A549 (cell line): Measurements from ENCODE around the gene SARDH. TPM values are rescaled to one million over a fixed set of nuclear protein-coding genes. Genes with fewer than 3 reads are reported as not detected.

Source experiments
- ATAC-seq, 2 experiments: fragments of 200-7000 bp in 1 of 2; fragments of >200 bp in 1 of 2; cut with Nextera tagmentation in 1 of 2; cut with Tn5 transposase in 1 of 2; 3 replicates each; pipeline versions ENCODE4 v1.8.0 to v1.9.1; 2018 to 2020; ENCODE audit warnings: mild to moderate bottlenecking in 1 of 2, moderate library complexity in 1 of 2
- CTCF ChIA-PET: fragments of 300-600 bp; sonication (Branson Sonifier 250); formaldehyde crosslinking; extraction: SDS; loops from one replicate; lab custom pipeline; 2021; ENCODE audit warnings: antibody characterized with exemption, inconsistent platforms; lab: Yijun Ruan, JAX
- POLR2A ChIA-PET: fragments of 350-600 bp; formaldehyde crosslinking; extraction: SDS; loops from one replicate; lab custom pipeline; 2021; ENCODE audit warnings: antibody characterized with exemption, inconsistent platforms; lab: Yijun Ruan, JAX
- DNase-seq, 2 experiments: peaks; one replicate each; pipeline versions ENCODE4 v3.0.0 to v3.0.0-alpha.2; 2011 to 2016; ENCODE audit warnings: low read depth in 1 of 2, low spot score in 1 of 2
- FAIRE-seq: peaks from 2 replicates; lab custom pipeline; 2011; peaks lifted over from hg19 to GRCh38; lab: Jason Lieb, UNC
- H3K27ac ChIP-seq, 2 experiments: fragments of >200 bp; sonication (Bioruptor Twin); formaldehyde crosslinking; 3 replicates each; pipeline ENCODE4 v1.5.1; 2016 to 2017
- H3K4me1 ChIP-seq: fragments of >200 bp; sonication (Bioruptor Twin); formaldehyde crosslinking; 3 replicates; pipeline ENCODE4 v1.6.1; 2016
- H3K4me2 ChIP-seq: fragments of >200 bp; sonication (Bioruptor Twin); formaldehyde crosslinking; 3 replicates; pipeline ENCODE4 v1.6.1; 2016
- H3K4me3 ChIP-seq: fragments of >200 bp; sonication (Bioruptor Twin); formaldehyde crosslinking; 3 replicates; pipeline ENCODE4 v1.5.1; 2016
- H3K9me3 ChIP-seq: fragments of >200 bp; sonication (Bioruptor Twin); formaldehyde crosslinking; 3 replicates; pipeline ENCODE4 v1.6.1; 2016
- ATOH8 ChIP-seq: fragments of 250-450 bp; sonication (Bioruptor Pico); IDR thresholded peaks from 2 replicates; pipeline ENCODE4 v1.5.0; 2020; ENCODE audit warnings: low read depth, mild to moderate bottlenecking, moderate library complexity
- CHD2 ChIP-seq: fragments of 150-350 bp; IDR thresholded peaks from 2 replicates; pipeline ENCODE4 v1.6.1; 2014; ENCODE audit warnings: low read length; ENCODE audit not compliant: partially characterized antibody
- EHF ChIP-seq: fragments of 250-450 bp; sonication (Bioruptor Pico); IDR thresholded peaks from 2 replicates; pipeline ENCODE4 v1.5.0; 2020; ENCODE audit warnings: mild to moderate bottlenecking
- EHMT2 ChIP-seq: fragments of 200-600 bp; sonication (generic); IDR thresholded peaks from 2 replicates; pipeline ENCODE4 v1.6.1; 2016; ENCODE audit warnings: antibody characterized with exemption, low read depth, mild to moderate bottlenecking, moderate library complexity
- ELK1 ChIP-seq: fragments of 150-350 bp; IDR thresholded peaks from 2 replicates; pipeline ENCODE4 v1.6.1; 2014; ENCODE audit warnings: low read depth, mild to moderate bottlenecking, low read length
- FOSL2 ChIP-seq, 2 experiments: fragments of 450-650 bp in 1 of 2; fragments of >200 bp in 1 of 2; sonication (Bioruptor Twin) in 1 of 2; formaldehyde crosslinking; IDR thresholded peaks; 2 replicates each; pipeline versions ENCODE4 v1.5.0 to v1.6.1; 2016 to 2020; ENCODE audit warnings: mild to moderate bottlenecking in 1 of 2, moderate library complexity in 1 of 2
- GATA3 ChIP-seq: IDR thresholded peaks from 2 replicates; pipeline ENCODE4 v1.6.1; 2012; ENCODE audit warnings: borderline replicate concordance
- HDAC2 ChIP-seq: fragments of 200-600 bp; sonication (generic); IDR thresholded peaks from 2 replicates; pipeline ENCODE4 v1.6.1; 2016
- HES2 ChIP-seq: fragments of >200 bp; sonication (Bioruptor Twin); formaldehyde crosslinking; IDR thresholded peaks from 2 replicates; pipeline ENCODE4 v1.6.1; 2016
- HEYL ChIP-seq: fragments of 250-450 bp; sonication (Bioruptor Pico); IDR thresholded peaks from 2 replicates; pipeline ENCODE4 v1.8.0; 2021; ENCODE audit warnings: mild to moderate bottlenecking, moderate library complexity
- HMGXB4 ChIP-seq: fragments of 250-450 bp; sonication (Bioruptor Pico); IDR thresholded peaks from 2 replicates; pipeline ENCODE4 v1.5.0; 2021; ENCODE audit warnings: mild to moderate bottlenecking, moderate library complexity, borderline replicate concordance
- HOXB5 ChIP-seq: fragments of 250-450 bp; sonication (Bioruptor Pico); IDR thresholded peaks from 2 replicates; pipeline ENCODE4 v1.5.0; 2020; ENCODE audit warnings: mild to moderate bottlenecking, moderate library complexity
- KDM1A ChIP-seq: fragments of 200-600 bp; sonication (generic); IDR thresholded peaks from 2 replicates; pipeline ENCODE4 v1.6.1; 2016; ENCODE audit warnings: low read depth, mild to moderate bottlenecking
- KDM5A ChIP-seq: fragments of 200-600 bp; sonication (generic); IDR thresholded peaks from 2 replicates; pipeline ENCODE4 v1.6.1; 2016; ENCODE audit warnings: antibody characterized with exemption, mild to moderate bottlenecking
- MAFK ChIP-seq: fragments of 450-650 bp; IDR thresholded peaks from 2 replicates; pipeline ENCODE4 v1.6.1; 2014; ENCODE audit not compliant: partially characterized antibody
- NFE2L2 ChIP-seq: fragments of 150-350 bp; conservative IDR thresholded peaks from 2 replicates; pipeline ENCODE4 v1.6.1; 2014; ENCODE audit warnings: low read length
- NPAS2 ChIP-seq: fragments of 250-450 bp; sonication (Bioruptor Pico); IDR thresholded peaks from 2 replicates; pipeline ENCODE4 v1.8.0; 2022; ENCODE audit warnings: mild to moderate bottlenecking, moderate library complexity, borderline replicate concordance
- NR3C1 ChIP-seq: fragments of >200 bp; sonication (Bioruptor Twin); formaldehyde crosslinking; IDR thresholded peaks from 3 replicates; pipeline ENCODE4 v1.6.1; 2017
- RARB ChIP-seq: fragments of 250-450 bp; sonication (Bioruptor Pico); IDR thresholded peaks from 2 replicates; pipeline ENCODE4 v1.8.0; 2021; ENCODE audit warnings: mild to moderate bottlenecking, moderate library complexity
- RCOR1 ChIP-seq: fragments of 150-350 bp; IDR thresholded peaks from 2 replicates; pipeline ENCODE4 v1.6.1; 2014; ENCODE audit warnings: antibody characterized with exemption, low read length, low read depth
- RNF2 ChIP-seq: fragments of 200-600 bp; sonication (generic); IDR thresholded peaks from 2 replicates; pipeline ENCODE4 v1.6.1; 2016; ENCODE audit warnings: low read depth, mild to moderate bottlenecking, antibody characterized with exemption, moderate library complexity, borderline replicate concordance
- TP53 ChIP-seq: fragments of 250-450 bp; sonication (Bioruptor Pico); IDR thresholded peaks from 2 replicates; pipeline ENCODE4 v1.5.0; 2021; ENCODE audit warnings: mild to moderate bottlenecking, moderate library complexity
- USF2 ChIP-seq: fragments of 450-650 bp; IDR thresholded peaks from 2 replicates; pipeline ENCODE4 v1.6.1; 2014; ENCODE audit warnings: antibody characterized with exemption
- ZC3H11A ChIP-seq: fragments of 450-650 bp; IDR thresholded peaks from 2 replicates; pipeline ENCODE4 v1.6.1; 2014; ENCODE audit warnings: antibody characterized with exemption, mild to moderate bottlenecking
- ZFP36 ChIP-seq: fragments of 450-650 bp; IDR thresholded peaks from 2 replicates; pipeline ENCODE4 v1.6.1; 2014; ENCODE audit warnings: borderline replicate concordance; ENCODE audit not compliant: partially characterized antibody
- ZSCAN20 ChIP-seq: fragments of 250-450 bp; sonication (Bioruptor Pico); IDR thresholded peaks from 2 replicates; pipeline ENCODE4 v1.8.0; 2022; ENCODE audit warnings: mild to moderate bottlenecking, moderate library complexity
- WGBS: methylation state at CpG from one replicate; pipeline ENCODE4 v1.1.6; 2017; ENCODE audit errors: missing lambda C conversion rate; 5-methylcytosine and 5-hydroxymethylcytosine counted together
- polyA plus RNA-seq, 4 experiments: library from polyadenylated mRNA; depleted of rRNA in 3 of 4; stranded (reverse); fragments of >200 nt; fragmentation: RNase III in 1 of 4; extraction: RNeasy Plus Mini Kit Qiagen cat#74134 plus additional on column Dnase treatment in 1 of 4; gene quantifications; 2 replicates in 3 of 4; 3 replicates in 1 of 4; pipeline ENCODE4 v1.2.3, GENCODE V29; 2011 to 2017

SARDH gene
- polyA plus RNA-seq, 2 of the 4 experiments (the other 2 are of a cell fraction), result 0.08 TPM; not detected in 1

GRCh38 chr9:133640160-133640559 is 98.0 kb downstream of the SARDH start:
- CTCF ChIA-PET, result no interaction called here
- no peak for FAIRE-seq

GRCh38 chr9:133639613-133640012 is 98.5 kb downstream of the SARDH start:
- H3K4me1 ChIP-seq, result no peaks in the 10 kb centered on the region
- 20% methylated on average over 1 of the region's 8 CpGs for WGBS
- FAIRE-seq, result no peak

More at GRCh38 chr9:133640160-133640559, 98.0 kb downstream of the SARDH start:
- no peak overlapping the region for H3K27ac ChIP-seq
- ATAC-seq (no peak), DNase-seq (no peak)
- H3K4me3 ChIP-seq, result no peak overlapping the region
- POLR2A ChIA-PET, result no interaction called here
- WGBS, result 15% methylated on average over 7 of the region's 7 CpGs
- TF ChIP-seq CHD2 (no peak), GATA3 (no peak), ZC3H11A (no peak), NFE2L2 (no peak), ZFP36 (no peak), KDM1A (no peak), ELK1 (no peak), KDM5A (no peak)
- no peak overlapping the region for H3K4me2 ChIP-seq
- H3K9me3 ChIP-seq, result no peaks in the 10 kb centered on the region
- no peaks in the 10 kb centered on the region for H3K4me1 ChIP-seq

GRCh38 chr9:133638711-133639110 is 99.4 kb downstream of the SARDH start:
- H3K4me1 ChIP-seq, result no peaks in the 10 kb centered on the region
- no peak for FAIRE-seq
- no peak for ATAC-seq
- 7% methylated on average over 8 of the region's 8 CpGs for WGBS
- H3K9me3 ChIP-seq, result no peaks in the 10 kb centered on the region
- no peak overlapping the region for H3K4me3 ChIP-seq
- no peak overlapping the region for H3K27ac ChIP-seq
- no peak overlapping the region for H3K4me2 ChIP-seq
- CTCF ChIA-PET, result no interaction called here
- no peak for TF ChIP-seq EHF
- TF ChIP-seq ATOH8 (CRISPR knock-in tag), result no peak
- no peak for TF ChIP-seq MAFK
- no peak for TF ChIP-seq HOXB5 (CRISPR knock-in tag)
- DNase-seq, result no peak
- POLR2A ChIA-PET, result no interaction called here

More at GRCh38 chr9:133639613-133640012, 98.5 kb downstream of the SARDH start:
- DNase-seq (no peak), ATAC-seq (no peak)
- Histone ChIP-seq H3K4me2 (no peak overlapping the region), H3K4me3 (no peak overlapping the region), H3K27ac (no peak overlapping the region), H3K9me3 (no peaks in the 10 kb centered on the region)
- TF ChIP-seq HMGXB4 (CRISPR knock-in tag), result no peak
- no peak for TF ChIP-seq HEYL (CRISPR knock-in tag)
- TF ChIP-seq FOSL2 (IDR thresholded peaks at IDR 0.05), result no peak
- TF ChIP-seq FOSL2 (CRISPR knock-in tag; IDR thresholded peaks at IDR 0.05), result no peak
- TF ChIP-seq NPAS2, result no peak
- no peak for TF ChIP-seq RARB (CRISPR knock-in tag)
- TF ChIP-seq EHMT2, result no peak
- no peak for TF ChIP-seq HES2
- no peak for TF ChIP-seq RNF2
- TF ChIP-seq NR3C1, result no peak
- TF ChIP-seq TP53 (CRISPR knock-in tag), result no peak
- TF ChIP-seq GATA3, result no peak
- TF ChIP-seq HDAC2, result no peak
- TF ChIP-seq HOXB5 (CRISPR knock-in tag), result no peak
- no peak for TF ChIP-seq ZC3H11A
- no peak for TF ChIP-seq RCOR1
- no peak for TF ChIP-seq ZSCAN20
- no peak for TF ChIP-seq USF2
- CTCF ChIA-PET, result no interaction called here
- POLR2A ChIA-PET, result no interaction called here
